Heart left ventricle (tissue), 16 donors: Measurements from ENCODE around the gene NFIX. TPM values are rescaled to one million over a fixed set of nuclear protein-coding genes. Genes with fewer than 3 reads are reported as not detected.

Source experiments
- ATAC-seq, 4 donors: fragments of 200-7000 bp; cut with Tn5 transposase; one replicate each; pipeline ENCODE4 v1.9.1; 2020 to 2022; ENCODE audit warnings: moderate library complexity in 4 of 4, mild to moderate bottlenecking in 3 of 4, moderate number of reproducible peaks in 1 of 4
- DNase-seq, 5 donors: peaks; one replicate each; pipeline ENCODE4 v3.0.0-alpha.2; 2020
- H3K27ac ChIP-seq, 12 donors: fragments of 200-600 bp; sonication (generic) in 4 of 12; one replicate each; pipeline versions ENCODE4 v1.5.0 to v1.8.0; 2016 to 2022; ENCODE audit warnings: mild to moderate bottlenecking in 2 of 12
- H3K27me3 ChIP-seq, 9 donors: fragments of 200-600 bp; sonication (generic) in 2 of 9; one replicate each; pipeline versions ENCODE4 v1.5.1 to v1.8.0; 2016 to 2022; ENCODE audit warnings: mild to moderate bottlenecking in 3 of 9
- H3K36me3 ChIP-seq, 9 donors: fragments of 200-600 bp; sonication (generic) in 2 of 9; one replicate each; pipeline versions ENCODE4 v1.5.0 to v1.8.0; 2018 to 2022; ENCODE audit warnings: mild to moderate bottlenecking in 2 of 9
- H3K4me1 ChIP-seq, 12 donors: fragments of 200-600 bp; sonication (generic) in 4 of 12; one replicate each; pipeline versions ENCODE4 v1.5.0 to v1.8.0; 2016 to 2022; ENCODE audit warnings: mild to moderate bottlenecking in 3 of 12
- H3K4me3 ChIP-seq, 12 donors: fragments of 200-600 bp; sonication (generic) in 4 of 12; one replicate each; pipeline versions ENCODE4 v1.5.0 to v1.8.0; 2017 to 2022; ENCODE audit warnings: mild to moderate bottlenecking in 9 of 12, moderate library complexity in 4 of 12
- H3K9me3 ChIP-seq, 12 donors: fragments of 200-600 bp; sonication (generic) in 4 of 12; one replicate each; pipeline versions ENCODE4 v1.5.0 to v1.8.0; 2016 to 2022; ENCODE audit warnings: mild to moderate bottlenecking in 1 of 12
- POLR2A ChIP-seq, 2 donors: fragments of 450-650 bp; IDR thresholded peaks; one replicate each; pipeline ENCODE4 v1.6.1; 2017; ENCODE audit warnings: antibody characterized with exemption in 2 of 2, mild to moderate bottlenecking in 2 of 2, moderate library complexity in 2 of 2
- WGBS, 4 donors: extraction: QIAGEN DNeasy Blood & Tissue Kit in 2 of 4; methylation state at CpG; one replicate each; pipeline versions ENCODE4 v1.1.5 to v1.1.7; 2013 to 2018; 5-methylcytosine and 5-hydroxymethylcytosine counted together
- intact Hi-C, 10 donors: fragments of 100-400 bp; cut with DNase I; formaldehyde crosslinking; loops; one replicate each; pipeline versions ENCODE4 v1.11.1 to v1.14.2; 2022
- polyA plus RNA-seq, 2 donors: library from polyadenylated mRNA; stranded (reverse); fragments of 200-250 nt; gene quantifications; one replicate each; pipeline ENCODE4 v1.2.3, GENCODE V29; 2013
- total RNA-seq, 9 donors: library from RNA; depleted of rRNA in 2 of 9; stranded (reverse); fragments of >200 nt in 2 of 9; fragmentation: NEBNext Ultra II Directional in 3 of 9; extraction: Animal tissue kit (Norgen Biotek cat#: 25700) in 3 of 9; gene quantifications; one replicate each; pipeline versions ENCODE4 v1.1.0 to v1.2.4, GENCODE V29; 2016 to 2023
- TF ChIP-seq, protein P1 (sequence below), 12 donors: fragments of 200-600 bp; sonication (generic) in 4 of 12; IDR thresholded peaks; one replicate each; pipeline versions ENCODE4 v1.5.0 to v1.8.0; 2018 to 2022; ENCODE audit warnings: antibody characterized with exemption in 12 of 12, mild to moderate bottlenecking in 5 of 12
- donor health status: ischemic (EF 13 %, LVEDD 7.1; RV severe dilation, severe dysfunction).
- donor health status: healthy with polysubstance abuse.
- donor health status: DM: no; HTN: yes; CAD: no.
- donor health status: DM: no; HTN: no; CAD: no.
- donor health status: ischemic (EF 25% LVEDD 6.9; RV normal size, moderate dysfunction).
- donor health status: ischemic (EF 25% LVEDD 5.7; RV mildly dilated, moderate dysfunction).
- donor health status: healthy.
- donor health status: DM: yes; HTN: yes; CAD: no.
- donor health status: ischemic (EF 35%, LVEDD 5.7; RV mildly dilated, moderate dysfunction).
- donor health status: nonischemic (EF 11% LVEDD 7.7; RV severe dilation, severe dysfunction).
- donor health status: DM: yes; HTN: yes; CAD: no.
- donor health status: PGD.
- donor health status: ischemic (EF 29% LVEDD 5.4; RV normal size, mild dysfunction).
- donor health status: nonischemic (EF 23%, LVEDD 6.1; RV moderate dilation, normal function).

The NFIX gene
- total and polyA plus RNA-seq, 11 donors = 42.1 to 147 (median 107) TPM

DNA sequence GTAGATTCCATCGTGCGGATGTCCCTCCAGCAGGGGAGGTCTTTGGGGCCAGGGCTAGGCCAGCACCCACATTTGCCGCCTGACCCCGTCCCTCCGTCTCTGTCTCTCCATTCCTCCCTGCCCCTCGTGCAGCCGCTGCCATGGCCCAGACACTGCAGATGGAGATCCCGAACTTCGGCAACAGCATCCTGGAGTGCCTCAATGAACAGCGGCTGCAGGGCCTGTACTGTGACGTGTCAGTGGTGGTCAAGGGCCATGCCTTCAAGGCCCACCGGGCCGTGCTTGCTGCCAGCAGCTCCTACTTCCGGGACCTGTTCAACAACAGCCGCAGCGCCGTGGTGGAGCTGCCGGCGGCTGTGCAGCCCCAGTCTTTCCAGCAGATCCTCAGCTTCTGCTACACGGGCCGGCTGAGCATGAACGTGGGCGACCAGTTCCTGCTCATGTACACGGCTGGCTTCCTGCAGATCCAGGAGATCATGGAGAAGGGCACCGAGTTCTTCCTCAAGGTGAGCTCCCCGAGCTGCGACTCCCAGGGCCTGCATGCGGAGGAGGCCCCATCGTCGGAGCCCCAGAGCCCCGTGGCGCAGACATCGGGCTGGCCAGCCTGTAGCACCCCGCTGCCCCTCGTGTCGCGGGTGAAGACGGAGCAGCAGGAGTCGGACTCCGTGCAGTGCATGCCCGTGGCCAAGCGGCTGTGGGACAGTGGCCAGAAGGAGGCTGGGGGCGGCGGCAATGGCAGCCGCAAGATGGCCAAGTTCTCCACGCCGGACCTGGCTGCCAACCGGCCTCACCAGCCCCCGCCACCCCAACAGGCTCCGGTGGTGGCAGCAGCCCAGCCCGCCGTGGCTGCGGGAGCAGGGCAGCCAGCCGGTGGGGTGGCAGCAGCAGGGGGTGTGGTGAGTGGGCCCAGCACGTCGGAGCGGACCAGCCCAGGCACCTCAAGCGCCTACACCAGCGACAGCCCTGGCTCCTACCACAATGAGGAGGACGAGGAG lies 140.1 kb downstream of the NFIX start:
- peaks cover 0 to 48% (median 35%) of the 10 kb centered on the region in 9 donors for H3K36me3 ChIP-seq
- H3K27ac ChIP-seq = peak overlapping the region in 9 of 12 donors; percentile 26 to 79 (median 38)
- 89 to 95% (median 94%) methylated on average over 30 to 60 of the region's 60 CpGs for WGBS, 4 donors
- H3K9me3 ChIP-seq = no peaks in the 10 kb centered on the region
- H3K27me3 ChIP-seq = no peaks in the 10 kb centered on the region
- peak in 1 of 4 donors; percentile 5 for ATAC-seq
- H3K4me1 ChIP-seq = peaks cover 0 to 23% (median 7%) of the 10 kb centered on the region in 12 donors
- intact Hi-C loops = no loop called here
- no peak for DNase-seq
- H3K4me3 ChIP-seq = no peak overlapping the region
- TF ChIP-seq, protein P1, sequence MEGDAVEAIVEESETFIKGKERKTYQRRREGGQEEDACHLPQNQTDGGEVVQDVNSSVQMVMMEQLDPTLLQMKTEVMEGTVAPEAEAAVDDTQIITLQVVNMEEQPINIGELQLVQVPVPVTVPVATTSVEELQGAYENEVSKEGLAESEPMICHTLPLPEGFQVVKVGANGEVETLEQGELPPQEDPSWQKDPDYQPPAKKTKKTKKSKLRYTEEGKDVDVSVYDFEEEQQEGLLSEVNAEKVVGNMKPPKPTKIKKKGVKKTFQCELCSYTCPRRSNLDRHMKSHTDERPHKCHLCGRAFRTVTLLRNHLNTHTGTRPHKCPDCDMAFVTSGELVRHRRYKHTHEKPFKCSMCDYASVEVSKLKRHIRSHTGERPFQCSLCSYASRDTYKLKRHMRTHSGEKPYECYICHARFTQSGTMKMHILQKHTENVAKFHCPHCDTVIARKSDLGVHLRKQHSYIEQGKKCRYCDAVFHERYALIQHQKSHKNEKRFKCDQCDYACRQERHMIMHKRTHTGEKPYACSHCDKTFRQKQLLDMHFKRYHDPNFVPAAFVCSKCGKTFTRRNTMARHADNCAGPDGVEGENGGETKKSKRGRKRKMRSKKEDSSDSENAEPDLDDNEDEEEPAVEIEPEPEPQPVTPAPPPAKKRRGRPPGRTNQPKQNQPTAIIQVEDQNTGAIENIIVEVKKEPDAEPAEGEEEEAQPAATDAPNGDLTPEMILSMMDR (IDR thresholded peaks at IDR 0.05) = no peak
- TF ChIP-seq POLR2A (IDR thresholded peaks at IDR 0.05) = no peak

GRCh38 chr19:13137290-13137794 lies 142.1 kb downstream of the NFIX start:
- Histone ChIP-seq H3K27ac (no peak overlapping the region), H3K4me1 (peaks cover 0 to 23% (median 7%) of the 10 kb centered on the region in 12 donors), H3K9me3 (no peaks in the 10 kb centered on the region), H3K27me3 (no peaks in the 10 kb centered on the region), H3K36me3 (peaks cover 0 to 48% (median 35%) of the 10 kb centered on the region in 9 donors), H3K4me3 (no peak overlapping the region)
- WGBS, 4 donors = 90 to 95% (median 92%) methylated on average over 24 to 28 of the region's 28 CpGs
- intact Hi-C loops = no loop called here
- ATAC-seq (no peak), DNase-seq (no peak)
- TF ChIP-seq POLR2A (IDR thresholded peaks at IDR 0.05) = no peak
- TF ChIP-seq, protein P1 (IDR thresholded peaks at IDR 0.05) = no peak

GRCh38 chr19:13138171-13138915 lies 143.1 kb downstream of the NFIX start:
- intact Hi-C loops = no loop called here
- TF ChIP-seq POLR2A (IDR thresholded peaks at IDR 0.05) = no peak
- TF ChIP-seq, protein P1 (IDR thresholded peaks at IDR 0.05) = no peak
- Histone ChIP-seq H3K4me3 (no peak overlapping the region), H3K9me3 (no peaks in the 10 kb centered on the region), H3K27me3 (no peaks in the 10 kb centered on the region), H3K36me3 (peaks cover 0 to 48% (median 35%) of the 10 kb centered on the region in 9 donors), H3K27ac (no peak overlapping the region), H3K4me1 (peaks cover 0 to 16% (median 4%) of the 10 kb centered on the region in 12 donors)
- WGBS, 4 donors = 90 to 91% (median 91%) methylated on average over 39 to 40 of the region's 40 CpGs
- no peak for ATAC-seq
- no peak for DNase-seq

DNA sequence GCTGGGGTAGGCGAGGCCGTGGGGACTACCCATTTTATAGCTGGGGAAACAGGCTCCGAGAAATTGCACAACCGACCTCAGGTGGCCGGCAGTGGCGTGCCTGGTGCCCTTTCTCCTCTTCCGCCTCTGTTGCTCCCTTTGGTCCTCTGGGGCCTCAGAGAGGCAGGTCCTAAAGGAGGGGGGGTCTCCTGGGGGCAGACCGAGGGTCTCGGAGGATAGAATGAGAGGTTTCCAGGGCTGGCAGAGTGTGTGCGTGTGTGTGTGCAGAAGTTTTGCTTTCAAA lies 143.6 kb downstream of the NFIX start:
- Histone ChIP-seq H3K27me3 (no peaks in the 10 kb centered on the region), H3K36me3 (peaks cover 0 to 50% (median 35%) of the 10 kb centered on the region in 9 donors), H3K4me1 (peaks cover 0 to 11% (median 0%) of the 10 kb centered on the region in 12 donors), H3K9me3 (no peaks in the 10 kb centered on the region), H3K27ac (no peak overlapping the region), H3K4me3 (no peak overlapping the region)
- DNase-seq = no peak
- intact Hi-C loops = no loop called here
- TF ChIP-seq, protein P1 (IDR thresholded peaks at IDR 0.05) = no peak
- no peak for TF ChIP-seq POLR2A (IDR thresholded peaks at IDR 0.05)
- 85 to 90% (median 87%) methylated on average over 10 of the region's 10 CpGs for WGBS, 4 donors
- no peak for ATAC-seq
